SU-DHL-6 (cell line): Measurements from ENCODE around the gene GOPC.

Experiments
- EZH2phosphoT487 ChIP-seq: fragments of 200-600 bp; sonication (generic), shearing (Covaris generic); conservative IDR thresholded peaks from 2 replicates; pipeline ENCODE4 v1.6.1; 2018; ENCODE audit warnings: mild to moderate bottlenecking, antibody characterized with exemption, low read length, moderate library complexity, mixed read lengths
- TF ChIP-seq, protein P1 (sequence below): fragments of 200-600 bp; sonication (generic); IDR thresholded peaks from one replicate; pipeline ENCODE4 v1.5.1; 2017; ENCODE audit warnings: antibody characterized with exemption, mild to moderate bottlenecking, low read length, moderate library complexity; ENCODE audit not compliant: insufficient read depth, poor library complexity, severe bottlenecking

DNA sequence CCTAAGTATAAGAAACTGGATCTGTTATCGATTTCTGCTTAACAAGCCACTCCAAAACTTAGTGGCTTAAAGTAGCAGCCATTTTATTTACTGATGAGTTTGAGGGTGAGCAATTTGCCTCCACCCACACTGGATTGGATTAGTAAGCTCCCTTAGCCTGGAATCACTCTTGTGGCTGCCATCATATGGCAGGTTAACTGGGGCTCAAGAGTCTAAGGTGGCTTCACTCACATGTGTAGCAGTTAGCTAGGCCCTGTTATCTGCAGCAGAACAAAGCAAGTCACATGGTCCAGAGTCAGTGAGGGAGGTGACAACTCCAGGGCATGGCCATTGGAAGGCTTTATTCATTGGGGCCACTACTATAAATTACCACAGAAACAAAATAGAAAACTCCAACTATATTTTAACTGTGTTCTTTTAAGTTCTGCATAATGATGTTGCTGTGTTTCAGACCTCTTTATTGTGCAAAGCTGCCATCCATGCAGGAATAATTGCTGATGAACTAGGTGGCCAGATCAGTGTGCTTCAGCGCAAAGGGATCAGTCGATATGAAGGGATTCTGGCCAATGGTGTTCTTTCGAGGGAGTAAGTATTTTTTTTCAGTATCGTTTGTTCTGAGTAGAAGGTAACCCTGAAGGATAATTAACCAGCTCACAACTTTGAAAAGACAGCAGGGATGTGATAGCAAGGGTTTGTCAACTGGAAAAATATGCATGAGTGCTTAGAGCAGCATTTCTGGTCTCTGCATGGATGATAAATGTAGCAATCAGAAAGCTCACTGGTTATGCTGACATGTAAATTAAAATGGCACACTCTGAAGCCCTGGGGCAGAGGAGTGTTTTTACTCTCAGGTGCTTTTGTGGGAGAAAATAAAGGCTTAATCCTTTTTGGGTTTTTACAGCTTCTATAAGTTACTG is 70.2 kb downstream of the GOPC start:
- TF ChIP-seq, protein P1, sequence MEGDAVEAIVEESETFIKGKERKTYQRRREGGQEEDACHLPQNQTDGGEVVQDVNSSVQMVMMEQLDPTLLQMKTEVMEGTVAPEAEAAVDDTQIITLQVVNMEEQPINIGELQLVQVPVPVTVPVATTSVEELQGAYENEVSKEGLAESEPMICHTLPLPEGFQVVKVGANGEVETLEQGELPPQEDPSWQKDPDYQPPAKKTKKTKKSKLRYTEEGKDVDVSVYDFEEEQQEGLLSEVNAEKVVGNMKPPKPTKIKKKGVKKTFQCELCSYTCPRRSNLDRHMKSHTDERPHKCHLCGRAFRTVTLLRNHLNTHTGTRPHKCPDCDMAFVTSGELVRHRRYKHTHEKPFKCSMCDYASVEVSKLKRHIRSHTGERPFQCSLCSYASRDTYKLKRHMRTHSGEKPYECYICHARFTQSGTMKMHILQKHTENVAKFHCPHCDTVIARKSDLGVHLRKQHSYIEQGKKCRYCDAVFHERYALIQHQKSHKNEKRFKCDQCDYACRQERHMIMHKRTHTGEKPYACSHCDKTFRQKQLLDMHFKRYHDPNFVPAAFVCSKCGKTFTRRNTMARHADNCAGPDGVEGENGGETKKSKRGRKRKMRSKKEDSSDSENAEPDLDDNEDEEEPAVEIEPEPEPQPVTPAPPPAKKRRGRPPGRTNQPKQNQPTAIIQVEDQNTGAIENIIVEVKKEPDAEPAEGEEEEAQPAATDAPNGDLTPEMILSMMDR, result no peak
- TF ChIP-seq EZH2phosphoT487, result no peak
